Middle frontal gyrus (tissue), 1 donor: ENCODE data around the gene NOP53.
"Not testable (repeated sequence)": the region's sequence is repeated elsewhere in the genome, so short reads cannot be mapped to it uniquely, and the experiment has no call there.

Experiments used
- DNase-seq: peaks from one replicate; pipeline ENCODE4 v3.0.0-alpha.2; 2015; ENCODE audit warnings: low spot score; ENCODE audit errors: extremely low spot score

NOP53 gene

GRCh38 chr19:47754206-47755064, 9.1 kb downstream of the NOP53 start:
- no peak for DNase-seq

- no peak for DNase-seq
Observed at GRCh38 chr19:47755065-47755761, 9.9 kb downstream of the NOP53 start.

- DNase-seq = no peak
Observed at GRCh38 chr19:47755762-47756626, 10.6 kb downstream of the NOP53 start.

- DNase-seq = no peak
Observed at GRCh38 chr19:47756627-47756929, 11.2 kb downstream of the NOP53 start.

GRCh38 chr19:47756953-47757608, 11.7 kb downstream of the NOP53 start:
- no peak for DNase-seq

GRCh38 chr19:47757617-47758442, 12.5 kb downstream of the NOP53 start:
- DNase-seq = no peak

- DNase-seq = no peak
Observed at GRCh38 chr19:47758443-47758804, 13.1 kb downstream of the NOP53 start.

- DNase-seq = no peak
Observed at GRCh38 chr19:47760632-47760999, 15.3 kb downstream of the NOP53 start.

GRCh38 chr19:47761566-47761965, 16.2 kb downstream of the NOP53 start:
- DNase-seq = no peak

GRCh38 chr19:47762151-47762550, 16.8 kb downstream of the NOP53 start:
- DNase-seq = no peak

- DNase-seq = no peak
Observed at GRCh38 chr19:47762615-47763308, 17.4 kb downstream of the NOP53 start.

GRCh38 chr19:47764705-47765104, 19.4 kb downstream of the NOP53 start:
- DNase-seq = not testable (repeated sequence)

GRCh38 chr19:47765523-47766358, 20.4 kb downstream of the NOP53 start:
- no peak for DNase-seq

GRCh38 chr19:47766359-47766620, 20.9 kb downstream of the NOP53 start:
- no peak for DNase-seq

- DNase-seq = no peak
Observed at GRCh38 chr19:47766670-47767069, 21.3 kb downstream of the NOP53 start.

GRCh38 chr19:47767349-47767748, 22.0 kb downstream of the NOP53 start:
- DNase-seq = no peak

- no peak for DNase-seq
Observed at GRCh38 chr19:47768604-47769003, 23.3 kb downstream of the NOP53 start.

- DNase-seq = no peak
Observed at GRCh38 chr19:47769534-47769933, 24.2 kb downstream of the NOP53 start.

GRCh38 chr19:47771291-47771690, 25.9 kb downstream of the NOP53 start:
- DNase-seq = not testable (repeated sequence)
